Activated CD4-positive, alpha-beta T cell treated with anti-CD3 and anti-CD28 coated beads, Interleukin-2, amount 10 ng/mL, durations not matched to agents 24 days and 14 days (primary cell): Measurements from ENCODE around the gene PTPRA. TPM values are rescaled to one million over a fixed set of nuclear protein-coding genes. Genes with fewer than 3 reads are reported as not detected.
A peak's percentile ranks its signal among the peaks of the same experiment; 100 is the strongest.

Experiments
- DNase-seq: peaks from one replicate; pipeline ENCODE4 v3.0.0; 2022
- H3K27ac Mint-ChIP-seq: one replicate; pipeline ENCODE4 v1.8.0; 2022; ENCODE audit warnings: mild to moderate bottlenecking, mixed read lengths
- H3K27me3 Mint-ChIP-seq: one replicate; pipeline ENCODE4 v1.8.0; 2022; ENCODE audit warnings: mixed read lengths
- H3K36me3 Mint-ChIP-seq: one replicate; pipeline ENCODE4 v1.8.0; 2022; ENCODE audit warnings: low read depth, mild to moderate bottlenecking, mixed read lengths
- H3K4me1 Mint-ChIP-seq: one replicate; pipeline ENCODE4 v1.8.0; 2021; ENCODE audit warnings: mixed read lengths
- H3K4me3 Mint-ChIP-seq: one replicate; pipeline ENCODE4 v1.8.0; 2022; ENCODE audit warnings: mild to moderate bottlenecking, moderate library complexity, mixed read lengths
- H3K9me3 Mint-ChIP-seq: one replicate; pipeline ENCODE4 v1.8.0; 2021; ENCODE audit warnings: mixed read lengths
- intact Hi-C: fragments of 100-400 bp; cut with micrococcal nuclease; formaldehyde crosslinking; loops from one replicate; pipeline ENCODE4 v1.15.1; 2023
- total RNA-seq: library from RNA; stranded (reverse); gene quantifications from 2 replicates; pipeline ENCODE4 v1.2.3, GENCODE V29; 2022

PTPRA gene
- total RNA-seq, 1 donor from 2014 or later: 71.5 TPM

DNA sequence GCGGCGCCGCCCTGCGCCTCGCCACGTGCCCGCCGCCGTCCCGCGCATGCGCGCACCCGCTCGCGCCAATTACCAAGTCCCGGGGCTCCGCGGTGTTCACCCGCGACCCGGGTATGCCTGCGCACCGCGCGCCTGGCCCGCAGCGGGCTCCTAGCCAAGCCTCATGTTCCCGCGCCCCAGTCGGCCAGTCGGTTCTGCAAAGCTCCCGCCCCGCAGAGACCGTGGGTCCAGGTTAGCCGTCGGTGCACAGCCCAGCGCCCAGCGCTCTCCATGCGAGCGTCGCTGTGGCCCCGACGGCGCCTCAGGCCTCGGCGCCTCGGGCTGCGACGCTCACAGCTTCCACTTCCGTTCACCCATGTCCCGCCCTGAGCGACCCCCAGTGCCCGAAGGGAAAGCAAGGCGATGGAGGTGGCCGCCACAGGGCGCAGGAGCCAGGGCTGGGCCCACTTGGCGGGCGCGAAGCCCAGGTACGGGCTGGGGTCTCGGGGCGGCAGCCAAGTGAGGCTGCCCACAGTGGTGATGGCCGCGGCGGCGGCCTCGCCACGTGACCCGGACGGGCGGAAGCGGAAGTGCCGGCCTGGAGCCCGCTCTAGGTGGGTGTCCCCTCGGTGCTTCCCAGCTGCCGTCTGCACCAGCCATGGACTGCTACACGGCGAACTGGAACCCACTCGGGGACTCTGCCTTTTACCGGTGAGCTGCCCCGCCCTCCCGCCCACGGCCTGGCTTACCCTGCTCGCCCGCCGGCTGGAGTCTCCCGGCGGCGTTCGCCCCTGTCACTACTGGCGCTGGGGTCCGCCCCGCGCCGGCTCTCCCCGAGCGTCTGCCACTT lies 32.9 kb upstream of the PTPRA start, which contains the start of the genes PCED1A and VPS16:
Gene PCED1A, minus strand, starts transcription at position 518 of the 829 bp plus-strand sequence. CDS start 743 bp downstream, outside the sequence.
Gene VPS16, plus strand, starts transcription at position 608 of the 829 bp plus-strand sequence. Its CDS starts 30 bp downstream, at position 638.
- Mint-ChIP-seq H3K36me3 (peaks cover 31% of the 10 kb centered on the region), H3K27ac (peak within 1 kb of the TSS; percentile 91), H3K9me3 (peaks cover 4% of the 10 kb centered on the region), H3K27me3 (peaks cover 1% of the 10 kb centered on the region), H3K4me3 (peak within 1 kb of the TSS; percentile 91), H3K4me1 (peaks cover 20% of the 10 kb centered on the region)
- DNase-seq: peak; percentile 97
- intact Hi-C loops: loop anchor here (1.0 to 5.0 kb wide), 3 partner anchors 33 to 368 kb away; partner anchors contain the start of genes NOP56, PTPRA and SNRPB

DNA sequence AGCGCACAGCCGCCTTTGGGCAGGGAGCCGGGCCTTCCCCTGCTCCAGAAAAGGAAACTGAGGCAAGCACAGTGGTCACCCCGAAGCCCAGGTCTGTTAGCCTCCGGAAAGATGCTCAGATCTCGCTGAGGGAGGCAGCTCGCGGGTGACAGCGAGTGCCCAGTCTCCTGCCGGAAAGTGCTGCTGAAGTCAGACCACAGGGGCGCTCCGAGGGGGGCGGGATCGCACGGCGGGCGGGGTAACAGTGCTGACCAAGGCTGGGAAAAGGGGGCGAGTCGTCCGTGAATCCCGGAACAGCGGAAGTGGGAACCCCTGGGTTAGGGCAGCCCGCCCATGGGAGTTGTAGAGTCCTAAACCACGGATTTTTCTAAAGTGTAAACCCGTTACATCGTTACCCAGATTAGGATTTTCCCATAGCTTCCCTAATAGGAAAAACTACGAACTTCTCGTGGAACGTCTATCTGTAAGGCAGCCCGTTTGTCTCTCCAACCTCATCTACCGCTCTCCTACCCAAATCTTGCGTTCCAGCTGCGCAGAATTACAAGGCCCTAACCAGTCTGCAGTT lies 32.2 kb upstream of the PTPRA start:
- H3K27ac Mint-ChIP-seq: peak overlapping the region; percentile 87
- peak; percentile 85 for DNase-seq
- H3K9me3 Mint-ChIP-seq: peaks cover 4% of the 10 kb centered on the region
- H3K4me1 Mint-ChIP-seq: peaks cover 23% of the 10 kb centered on the region
- H3K4me3 Mint-ChIP-seq: peak overlapping the region; percentile 91
- peaks cover 31% of the 10 kb centered on the region for H3K36me3 Mint-ChIP-seq
- intact Hi-C loops: loop anchor here (1.0 to 5.0 kb wide), 3 partner anchors 32 to 369 kb away; partner anchors contain the start of genes NOP56, PTPRA and SNRPB
- peaks cover 1% of the 10 kb centered on the region for H3K27me3 Mint-ChIP-seq

DNA sequence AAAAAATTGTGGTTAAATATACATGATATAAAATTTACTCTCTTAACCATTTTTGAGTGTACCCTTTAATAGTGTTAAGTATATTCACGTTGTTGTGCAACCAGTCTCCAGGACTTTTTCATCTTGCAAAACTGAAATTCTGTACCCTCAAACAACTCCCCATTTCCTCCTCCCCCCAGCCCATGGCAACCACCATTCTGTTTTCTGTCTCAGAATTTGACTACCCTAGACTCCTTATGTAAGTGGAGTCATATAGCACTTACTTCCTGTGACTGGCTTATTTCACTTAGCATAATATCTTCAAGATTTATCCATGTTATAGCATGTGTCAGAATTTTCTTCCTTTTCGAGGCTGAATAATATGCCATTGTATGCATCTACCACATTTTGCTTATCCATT lies 27.7 kb upstream of the PTPRA start:
- no peak for DNase-seq
- Mint-ChIP-seq H3K4me3 (no peak overlapping the region), H3K9me3 (no peaks in the 10 kb centered on the region), H3K27ac (no peak overlapping the region), H3K36me3 (peaks cover 13% of the 10 kb centered on the region), H3K27me3 (no peaks in the 10 kb centered on the region), H3K4me1 (peaks cover 15% of the 10 kb centered on the region)
- intact Hi-C loops: no loop called here

- peaks cover 14% of the 10 kb centered on the region for H3K4me1 Mint-ChIP-seq
- H3K27me3 Mint-ChIP-seq: no peaks in the 10 kb centered on the region
- DNase-seq: no peak
- no peaks in the 10 kb centered on the region for H3K9me3 Mint-ChIP-seq
- no peak overlapping the region for H3K27ac Mint-ChIP-seq
- intact Hi-C loops: no loop called here
- no peak overlapping the region for H3K4me3 Mint-ChIP-seq
- peaks cover 11% of the 10 kb centered on the region for H3K36me3 Mint-ChIP-seq
These were observed 26.6 kb upstream of the PTPRA start for GRCh38 chr20:2846698-2847097.

DNA sequence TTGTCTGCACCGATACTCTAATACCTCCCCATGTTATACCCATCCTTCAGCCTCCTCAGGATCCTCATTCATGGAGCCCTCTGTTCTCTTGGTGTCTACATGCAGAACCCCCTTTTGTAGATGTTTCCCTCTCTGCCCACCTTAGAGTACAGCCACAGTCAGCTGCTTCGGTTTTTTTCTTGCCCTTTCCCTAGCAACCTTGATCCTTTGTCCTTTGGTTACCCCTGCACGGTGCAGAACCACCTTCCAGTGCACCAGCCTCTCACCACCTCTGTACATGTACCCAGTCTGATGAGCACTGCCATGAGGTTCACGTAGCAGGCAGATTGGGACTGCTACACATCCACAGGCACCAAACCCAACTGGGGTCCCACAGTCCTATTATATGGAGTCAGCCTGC lies 25.5 kb upstream of the PTPRA start:
- no peak overlapping the region for H3K4me3 Mint-ChIP-seq
- H3K36me3 Mint-ChIP-seq: peaks cover 11% of the 10 kb centered on the region
- DNase-seq: no peak
- no peak overlapping the region for H3K27ac Mint-ChIP-seq
- no peaks in the 10 kb centered on the region for H3K27me3 Mint-ChIP-seq
- intact Hi-C loops: no loop called here
- no peaks in the 10 kb centered on the region for H3K9me3 Mint-ChIP-seq
- H3K4me1 Mint-ChIP-seq: peaks cover 23% of the 10 kb centered on the region

DNA sequence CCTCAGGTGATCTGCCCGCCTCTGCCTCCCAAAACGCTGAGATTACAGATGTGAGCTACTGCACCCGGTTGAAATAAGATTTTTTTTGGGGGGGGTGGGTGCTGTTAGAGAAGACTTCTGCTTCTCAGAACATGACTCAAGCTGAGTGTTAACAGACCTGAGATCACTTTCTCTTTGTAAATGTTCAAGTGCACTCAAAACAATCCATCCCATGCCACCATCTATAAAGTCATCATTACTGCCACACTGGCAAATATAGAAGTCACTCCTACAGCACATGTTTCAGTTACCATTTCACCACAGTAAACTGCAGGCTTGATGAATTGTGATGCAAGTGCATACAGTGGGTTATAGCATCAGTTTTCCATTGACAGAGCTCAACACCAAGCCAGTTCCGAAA lies 23.8 kb upstream of the PTPRA start:
- H3K36me3 Mint-ChIP-seq: peaks cover 7% of the 10 kb centered on the region
- intact Hi-C loops: no loop called here
- no peaks in the 10 kb centered on the region for H3K27me3 Mint-ChIP-seq
- no peaks in the 10 kb centered on the region for H3K9me3 Mint-ChIP-seq
- H3K4me1 Mint-ChIP-seq: peaks cover 24% of the 10 kb centered on the region
- H3K4me3 Mint-ChIP-seq: no peak overlapping the region
- no peak overlapping the region for H3K27ac Mint-ChIP-seq
- no peak for DNase-seq

DNA sequence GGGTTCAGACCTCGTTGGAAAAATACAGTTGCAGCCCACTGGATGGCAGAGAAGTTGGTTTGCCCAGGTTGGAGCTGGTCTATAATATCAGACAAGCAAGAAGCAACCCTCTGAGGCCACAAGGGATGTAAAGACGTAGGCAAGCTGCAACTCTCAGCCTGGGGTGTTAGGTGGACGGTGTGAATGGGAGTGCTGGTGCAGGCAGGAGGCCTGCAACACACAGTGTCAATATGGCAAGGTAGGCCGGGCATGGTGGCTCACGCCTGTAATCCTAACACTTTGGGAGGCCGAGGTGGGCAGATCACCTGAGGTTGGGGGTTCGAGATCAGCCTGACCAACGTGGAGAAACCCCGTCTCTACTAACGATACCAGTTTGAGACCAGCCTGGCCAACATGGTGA lies 22.2 kb upstream of the PTPRA start:
- Mint-ChIP-seq H3K4me3 (no peak overlapping the region), H3K27me3 (no peaks in the 10 kb centered on the region), H3K36me3 (peaks cover 4% of the 10 kb centered on the region), H3K27ac (no peak overlapping the region), H3K9me3 (no peaks in the 10 kb centered on the region), H3K4me1 (peaks cover 20% of the 10 kb centered on the region)
- intact Hi-C loops: loop anchor here (5.0 kb wide), 1 partner anchor 99 kb away; no protein-coding TSS in a partner anchor
- DNase-seq: no peak

GRCh38 chr20:2858591-2858990 lies 14.7 kb upstream of the PTPRA start:
- DNase-seq: no peak
- peaks cover 10% of the 10 kb centered on the region for H3K36me3 Mint-ChIP-seq
- peaks cover 1% of the 10 kb centered on the region for H3K4me1 Mint-ChIP-seq
- no peak overlapping the region for H3K27ac Mint-ChIP-seq
- H3K4me3 Mint-ChIP-seq: no peak overlapping the region
- no peaks in the 10 kb centered on the region for H3K9me3 Mint-ChIP-seq
- intact Hi-C loops: no loop called here
- no peaks in the 10 kb centered on the region for H3K27me3 Mint-ChIP-seq

DNA sequence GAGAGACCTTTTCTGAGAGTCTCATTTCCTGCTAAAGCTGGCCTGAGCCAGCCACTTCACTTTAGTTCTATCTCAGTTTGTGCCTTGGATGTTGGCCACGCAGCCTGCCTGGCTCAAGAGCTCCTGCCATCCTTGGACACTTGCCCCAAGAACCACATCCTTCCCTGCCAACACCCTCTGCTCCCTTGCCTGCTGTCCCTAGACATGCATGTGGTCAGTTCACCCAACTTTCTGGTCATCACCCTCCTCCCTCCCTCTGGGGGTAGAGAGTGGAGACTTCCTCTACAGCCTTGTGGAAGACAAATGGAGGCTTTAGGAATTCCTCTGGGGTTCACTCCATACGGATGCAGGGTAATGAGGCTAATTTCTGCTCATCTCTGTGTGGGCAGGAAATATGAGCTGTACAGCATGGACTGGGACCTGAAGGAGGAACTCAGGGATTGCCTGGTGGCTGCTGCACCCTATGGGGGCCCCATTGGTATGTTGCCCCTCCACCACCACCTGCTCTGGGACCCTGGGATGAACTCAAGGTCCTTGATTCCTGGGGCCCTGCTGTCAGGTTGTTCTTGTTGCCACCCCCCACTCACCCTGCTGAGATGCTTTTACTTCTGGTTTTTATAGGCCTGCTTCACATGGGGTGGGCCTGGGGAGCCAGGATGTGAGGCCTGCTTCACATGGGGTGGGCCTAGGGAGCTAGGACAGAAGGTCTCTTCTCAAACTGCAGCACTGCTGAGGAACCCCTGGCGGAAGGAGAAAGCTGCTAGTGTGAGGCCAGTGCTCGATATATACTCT lies 13.8 kb upstream of the PTPRA start:
- no peak for DNase-seq
- Mint-ChIP-seq H3K4me1 (peaks cover 1% of the 10 kb centered on the region), H3K36me3 (peaks cover 13% of the 10 kb centered on the region), H3K27me3 (no peaks in the 10 kb centered on the region), H3K27ac (no peak overlapping the region), H3K9me3 (no peaks in the 10 kb centered on the region), H3K4me3 (no peak overlapping the region)
- intact Hi-C loops: no loop called here

DNA sequence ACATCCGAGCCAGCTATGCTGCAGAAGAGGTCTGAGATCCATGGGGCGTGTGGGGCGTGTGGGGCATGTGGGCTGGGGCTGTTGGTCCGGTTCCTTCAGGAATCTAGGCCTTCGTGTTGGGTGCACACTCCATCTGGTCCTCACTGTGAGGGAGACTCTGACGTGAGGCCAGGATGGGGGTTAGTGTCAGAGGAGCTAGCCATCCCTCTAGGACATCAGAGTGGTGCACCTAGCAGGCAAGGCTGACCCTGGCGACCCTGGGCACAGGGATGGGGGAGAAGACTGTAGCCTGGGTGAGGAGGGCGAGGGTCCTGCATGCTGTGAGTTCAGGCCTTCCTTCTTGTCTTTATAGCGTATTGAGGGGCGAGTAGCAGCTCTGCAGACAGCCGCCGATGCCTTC lies 8.7 kb upstream of the PTPRA start:
- H3K27ac Mint-ChIP-seq: no peak overlapping the region

GRCh38 chr20:2865101-2865500 lies 8.2 kb upstream of the PTPRA start:
- intact Hi-C loops: no loop called here
- H3K36me3 Mint-ChIP-seq: peaks cover 27% of the 10 kb centered on the region
- DNase-seq: no peak
- peaks cover 16% of the 10 kb centered on the region for H3K4me1 Mint-ChIP-seq
- no peaks in the 10 kb centered on the region for H3K27me3 Mint-ChIP-seq
- H3K4me3 Mint-ChIP-seq: no peak overlapping the region
- peak overlapping the region; percentile 56 for H3K27ac Mint-ChIP-seq
- H3K9me3 Mint-ChIP-seq: no peaks in the 10 kb centered on the region

More for the DNA sequence above, 8.7 kb upstream of the PTPRA start:
- intact Hi-C loops: no loop called here
- Mint-ChIP-seq H3K4me3 (no peak overlapping the region), H3K36me3 (peaks cover 27% of the 10 kb centered on the region), H3K9me3 (no peaks in the 10 kb centered on the region), H3K4me1 (peaks cover 16% of the 10 kb centered on the region), H3K27me3 (no peaks in the 10 kb centered on the region)
- DNase-seq: no peak

DNA sequence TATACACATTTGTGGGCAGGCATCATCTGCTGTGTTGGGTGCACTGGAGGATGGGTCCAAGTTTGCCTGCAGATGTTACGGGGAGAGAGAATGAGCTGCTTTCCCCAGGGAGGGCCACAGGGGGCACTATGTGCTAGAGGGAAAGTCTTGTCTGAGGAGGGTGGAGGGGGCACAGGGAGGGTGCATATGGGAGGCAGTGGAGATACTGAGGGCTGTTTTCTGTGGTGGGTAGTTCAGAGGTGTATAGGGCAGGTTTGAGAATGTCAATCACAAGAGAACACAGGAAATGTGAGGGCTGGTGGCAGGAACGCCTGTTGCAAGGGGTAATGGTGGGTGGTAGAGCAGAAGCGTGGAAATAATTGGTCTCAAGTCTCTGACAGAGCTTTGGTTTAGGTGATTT lies 7.7 kb upstream of the PTPRA start:
- Mint-ChIP-seq H3K9me3 (no peaks in the 10 kb centered on the region), H3K27me3 (no peaks in the 10 kb centered on the region), H3K4me3 (no peak overlapping the region), H3K4me1 (peaks cover 19% of the 10 kb centered on the region), H3K27ac (peak overlapping the region; percentile 6), H3K36me3 (peaks cover 27% of the 10 kb centered on the region)
- intact Hi-C loops: no loop called here
- DNase-seq: no peak

DNA sequence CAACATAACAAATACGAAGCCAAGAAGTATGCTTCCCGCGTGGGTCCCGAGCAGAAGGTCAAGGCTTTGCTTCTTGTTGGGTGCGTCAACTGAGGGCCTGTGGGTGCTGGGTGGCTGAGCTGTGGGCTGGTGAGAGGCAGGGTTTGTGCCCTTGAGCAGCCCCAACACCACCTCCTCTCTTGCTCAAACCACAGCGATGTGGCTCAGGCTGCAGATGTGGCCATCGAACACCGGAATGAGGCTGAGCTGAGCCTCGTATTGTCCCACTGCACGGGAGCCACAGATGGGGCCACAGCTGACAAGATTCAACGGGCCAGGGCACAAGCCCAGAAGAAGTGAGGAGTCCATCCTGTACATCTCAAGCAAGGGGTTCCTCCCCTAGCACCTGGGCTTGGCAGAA lies 7.0 kb upstream of the PTPRA start:
- H3K27me3 Mint-ChIP-seq: no peaks in the 10 kb centered on the region

More for the DNA sequence above, 7.0 kb upstream of the PTPRA start:
- Mint-ChIP-seq H3K9me3 (no peaks in the 10 kb centered on the region), H3K36me3 (peaks cover 23% of the 10 kb centered on the region), H3K4me1 (peaks cover 26% of the 10 kb centered on the region), H3K4me3 (no peak overlapping the region), H3K27ac (peak overlapping the region; percentile 6)
- no peak for DNase-seq
- intact Hi-C loops: no loop called here
